ENCODE data around the gene UBR3.

GRCh38 chr2:170029551-170029950 is 202.3 kb downstream of the UBR3 start:
- TF ChIP-seq CTCF (conservative IDR thresholded peaks at IDR 0.05) (no peak), EZH2 (IDR thresholded peaks at IDR 0.05; ENCODE audit: low read depth) (no peak)
